ENCODE results near the gene TFAP2E. TPM values are rescaled to one million over a fixed set of nuclear protein-coding genes. Genes with fewer than 3 reads are reported as not detected.

Gene TFAP2E
- total RNA-seq, 1 experiment from 2014 or later = 0.72 TPM

DNA sequence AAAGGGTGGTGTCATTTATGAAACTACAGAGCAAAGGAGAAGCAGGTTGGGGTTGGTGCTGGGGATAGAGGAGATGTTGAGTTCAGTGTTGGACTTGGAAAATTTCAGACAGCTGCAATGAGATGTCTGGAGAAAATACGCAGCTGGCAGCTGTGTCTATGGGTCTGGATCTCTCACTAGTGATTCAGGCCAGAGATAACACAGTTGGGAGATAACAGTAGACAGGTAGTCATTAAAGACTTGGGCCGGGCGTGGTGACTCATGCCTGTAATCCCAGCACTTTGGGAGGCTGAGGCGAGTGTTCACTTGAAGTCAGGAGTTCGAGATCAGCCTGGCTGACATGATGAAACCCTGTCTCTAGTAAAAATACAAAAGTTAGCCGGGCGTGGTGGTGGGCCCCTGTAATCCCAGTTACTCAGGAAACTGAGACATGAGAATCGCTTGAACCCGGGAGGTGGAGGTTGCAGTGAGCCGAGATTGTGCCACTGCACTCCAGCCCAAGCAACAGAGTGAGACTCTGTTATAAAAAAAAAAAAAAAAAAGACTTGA, 2.5 kb upstream of the TFAP2E start:
- no TSS peak for BruUV-seq (replicated peaks)
- Histone ChIP-seq H3K27me3 (ENCODE audit: insufficient read depth, low read depth) (no peaks in the 10 kb centered on the region), H3K36me3 (ENCODE audit: low read depth) (no peaks in the 10 kb centered on the region), H3K9me2 (ENCODE audit: insufficient read depth) (no peaks in the 10 kb centered on the region), H3K9me3 (ENCODE audit: insufficient read depth, low read depth) (no peaks in the 10 kb centered on the region), H2AFZ (no peak overlapping the region), H4K20me1 (ENCODE audit: insufficient read depth) (no peaks in the 10 kb centered on the region), H3F3A (ENCODE audit: insufficient read depth, low read depth) (0 out of 2 replicates have a peak, but pooled peaks cover 4% of the 10 kb centered on the region), H3K79me2 (ENCODE audit: low read depth) (no peaks in the 10 kb centered on the region), H3K4me1 (replicated peaks; ENCODE audit: insufficient read depth) (no peaks in the 10 kb centered on the region; the same call in 1 of the 2 replicates), H3K4me2 (no peak overlapping the region), H3K27ac (no peak overlapping the region), H3K4me3 (no peak overlapping the region)
- no peak for TF ChIP-seq EZH2 (IDR thresholded peaks at IDR 0.05; ENCODE audit: low read depth)
- TF ChIP-seq, protein P1, sequence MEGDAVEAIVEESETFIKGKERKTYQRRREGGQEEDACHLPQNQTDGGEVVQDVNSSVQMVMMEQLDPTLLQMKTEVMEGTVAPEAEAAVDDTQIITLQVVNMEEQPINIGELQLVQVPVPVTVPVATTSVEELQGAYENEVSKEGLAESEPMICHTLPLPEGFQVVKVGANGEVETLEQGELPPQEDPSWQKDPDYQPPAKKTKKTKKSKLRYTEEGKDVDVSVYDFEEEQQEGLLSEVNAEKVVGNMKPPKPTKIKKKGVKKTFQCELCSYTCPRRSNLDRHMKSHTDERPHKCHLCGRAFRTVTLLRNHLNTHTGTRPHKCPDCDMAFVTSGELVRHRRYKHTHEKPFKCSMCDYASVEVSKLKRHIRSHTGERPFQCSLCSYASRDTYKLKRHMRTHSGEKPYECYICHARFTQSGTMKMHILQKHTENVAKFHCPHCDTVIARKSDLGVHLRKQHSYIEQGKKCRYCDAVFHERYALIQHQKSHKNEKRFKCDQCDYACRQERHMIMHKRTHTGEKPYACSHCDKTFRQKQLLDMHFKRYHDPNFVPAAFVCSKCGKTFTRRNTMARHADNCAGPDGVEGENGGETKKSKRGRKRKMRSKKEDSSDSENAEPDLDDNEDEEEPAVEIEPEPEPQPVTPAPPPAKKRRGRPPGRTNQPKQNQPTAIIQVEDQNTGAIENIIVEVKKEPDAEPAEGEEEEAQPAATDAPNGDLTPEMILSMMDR (conservative IDR thresholded peaks at IDR 0.05) = no peak
- ChIA-PET POLR2A (ENCODE audit: unreplicated experiment) (interaction anchor here (0.6 kb wide), 1 partner anchor 150 kb away, joined by 4 read pairs; no protein-coding TSS in a partner anchor), CTCF (interaction anchor here (0.6 to 0.7 kb wide), 2 partner anchors 151 to 211 kb away, joined by 4 to 5 read pairs; no protein-coding TSS in a partner anchor)
- no peak for DNase-seq
- intact Hi-C loops (cut with micrococcal nuclease; ENCODE audit: unreplicated experiment) = no loop called here

DNA sequence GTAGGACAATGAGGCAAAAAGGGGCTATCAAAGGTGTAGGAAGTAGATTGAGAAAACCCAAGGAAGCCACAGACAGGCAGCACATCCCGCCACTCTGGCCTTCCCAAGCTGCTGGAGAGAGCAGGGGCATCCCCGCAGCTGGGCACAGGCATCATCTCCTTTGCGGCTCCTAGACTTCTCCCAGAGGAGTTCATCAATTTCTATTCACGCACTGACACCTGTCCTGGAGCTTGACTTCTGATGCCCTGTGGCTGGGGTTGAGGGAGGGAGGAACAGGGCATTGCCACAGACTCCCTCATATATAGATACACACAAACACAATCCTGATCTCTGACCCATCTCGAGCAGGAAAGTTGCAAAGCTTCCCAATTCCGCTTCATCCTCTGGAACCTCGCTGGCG, 1.9 kb upstream of the TFAP2E start:
- TF ChIP-seq, protein P1 (conservative IDR thresholded peaks at IDR 0.05) = no peak
- no peak for TF ChIP-seq EZH2 (IDR thresholded peaks at IDR 0.05; ENCODE audit: low read depth)
- H4K20me1 ChIP-seq (ENCODE audit: insufficient read depth) = no peaks in the 10 kb centered on the region
- DNase-seq = no peak
- ChIA-PET POLR2A (ENCODE audit: unreplicated experiment) (interaction anchor here (0.6 kb wide), 1 partner anchor 150 kb away, joined by 4 read pairs; no protein-coding TSS in a partner anchor), CTCF (interaction anchor here (0.6 to 0.7 kb wide), 2 partner anchors 151 to 210 kb away, joined by 4 to 5 read pairs; no protein-coding TSS in a partner anchor)
- no peaks in the 10 kb centered on the region for H3K36me3 ChIP-seq (ENCODE audit: low read depth)
- H3K27ac ChIP-seq = no peak overlapping the region
- no peaks in the 10 kb centered on the region; the same call in 1 of the 2 replicates for H3K4me1 ChIP-seq (replicated peaks; ENCODE audit: insufficient read depth)
- intact Hi-C loops (cut with micrococcal nuclease; ENCODE audit: unreplicated experiment) = no loop called here
- 0 out of 2 replicates have a peak, but pooled peaks cover 4% of the 10 kb centered on the region for H3F3A ChIP-seq (ENCODE audit: insufficient read depth, low read depth)
- no TSS peak for BruUV-seq (replicated peaks)
- H3K4me3 ChIP-seq = no peak overlapping the region
- no peak overlapping the region for H3K4me2 ChIP-seq
- no peaks in the 10 kb centered on the region for H3K9me2 ChIP-seq (ENCODE audit: insufficient read depth)
- H2AFZ ChIP-seq = no peak overlapping the region
- no peaks in the 10 kb centered on the region for H3K27me3 ChIP-seq (ENCODE audit: insufficient read depth, low read depth)
- no peaks in the 10 kb centered on the region for H3K9me3 ChIP-seq (ENCODE audit: insufficient read depth, low read depth)
- no peaks in the 10 kb centered on the region for H3K79me2 ChIP-seq (ENCODE audit: low read depth)

DNA sequence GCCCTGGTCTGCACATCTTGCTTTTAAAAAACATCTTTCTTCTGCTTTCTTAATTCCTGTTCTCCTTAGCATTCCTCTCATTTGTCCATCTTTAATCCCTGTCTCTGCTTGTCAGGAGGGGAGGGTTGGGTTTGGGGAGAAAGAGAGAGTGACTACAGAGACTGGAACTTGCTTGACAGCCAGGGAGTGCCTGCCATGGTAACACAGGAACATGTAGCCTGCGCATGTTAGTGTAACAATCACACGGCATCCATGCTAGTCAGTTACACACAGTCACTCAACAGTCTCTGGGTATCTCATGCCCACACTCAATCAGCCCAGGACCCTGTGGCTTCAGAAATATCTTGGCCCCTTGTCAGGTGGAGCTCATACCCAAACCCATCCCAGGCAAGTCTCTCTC, 818 bp upstream of the TFAP2E start:
- TF ChIP-seq, protein P1 (conservative IDR thresholded peaks at IDR 0.05) = no peak
- TF ChIP-seq EZH2 (IDR thresholded peaks at IDR 0.05; ENCODE audit: low read depth) = no peak
- Histone ChIP-seq H4K20me1 (ENCODE audit: insufficient read depth) (no peaks in the 10 kb centered on the region), H3K36me3 (ENCODE audit: low read depth) (no peaks in the 10 kb centered on the region), H3K27ac (no peak overlapping the region), H2AFZ (no peak overlapping the region), H3K4me2 (no peak overlapping the region), H3K9me3 (ENCODE audit: insufficient read depth, low read depth) (no peaks in the 10 kb centered on the region), H3K9me2 (ENCODE audit: insufficient read depth) (no peaks in the 10 kb centered on the region), H3K79me2 (ENCODE audit: low read depth) (no peaks in the 10 kb centered on the region), H3F3A (ENCODE audit: insufficient read depth, low read depth) (0 out of 2 replicates have a peak, but pooled peaks cover 4% of the 10 kb centered on the region), H3K4me1 (replicated peaks; ENCODE audit: insufficient read depth) (no peaks in the 10 kb centered on the region; the same call in 1 of the 2 replicates), H3K27me3 (ENCODE audit: insufficient read depth, low read depth) (no peaks in the 10 kb centered on the region), H3K4me3 (no peak overlapping the region)
- CTCF ChIA-PET = no interaction called here
- BruUV-seq (replicated peaks) = no TSS peak
- DNase-seq = no peak
- POLR2A ChIA-PET (ENCODE audit: unreplicated experiment) = no interaction called here
- intact Hi-C loops (cut with micrococcal nuclease; ENCODE audit: unreplicated experiment) = no loop called here

Data from PC-9 (cell line).